ENCODE measurements around the gene SLFN11. TPM values are rescaled to one million over a fixed set of nuclear protein-coding genes. Genes with fewer than 3 reads are reported as not detected.
"Not testable (repeated sequence)": the region's sequence is repeated elsewhere in the genome, so short reads cannot be mapped to it uniquely, and the experiment has no call there.

The SLFN11 gene
- total RNA-seq, 1 donor from 2014 or later: 72.3 TPM

GRCh38 chr17:35309345-35309744, 64.1 kb downstream of the SLFN11 start:
- H3K36me3 Mint-ChIP-seq (ENCODE audit: low read depth); H3K4me3 Mint-ChIP-seq; DNase-seq; H3K27ac Mint-ChIP-seq; intact Hi-C loops (cut with micrococcal nuclease); H3K27me3 Mint-ChIP-seq: not testable (repeated sequence)
- Mint-ChIP-seq H3K4me1 (peaks cover 20% of the 10 kb centered on the region), H3K9me3 (peaks cover 18% of the 10 kb centered on the region)

Other genes starting within 250 kb of the SLFN11 start
- gene NLE1, start 231.3 kb downstream of the SLFN11 start, total RNA-seq: 45.3 and 47.9 TPM in 2 replicates
- gene UNC45B, start 225.8 kb downstream of the SLFN11 start, total RNA-seq: not detected in 2 replicates
- gene SLC35G3, start 179.2 kb downstream of the SLFN11 start, total RNA-seq: 0.09 TPM in 1 of 2 replicates, not detected in the other
- gene SLFN5, start 130.5 kb downstream of the SLFN11 start, total RNA-seq: 6.9 and 8.9 TPM in 2 replicates
- gene SLFN12, start 58.9 kb upstream of the SLFN11 start, total RNA-seq: 5.0 and 7.8 TPM in 2 replicates
- 34.5 and 36.8 TPM in 2 replicates for gene SLFN13, start 75.1 kb upstream of the SLFN11 start, total RNA-seq
- gene SLFN12L, start 164.1 kb upstream of the SLFN11 start, total RNA-seq: 43.1 and 44.8 TPM in 2 replicates
- 0.07 TPM in 1 of 2 replicates, not detected in the other for gene SLFN14, start 187.2 kb upstream of the SLFN11 start, total RNA-seq
- 4.5 and 4.8 TPM in 2 replicates for gene PEX12, start 204.9 kb upstream of the SLFN11 start, total RNA-seq
- gene AP2B1, start 213.7 kb upstream of the SLFN11 start, total RNA-seq: 164 and 172 TPM in 2 replicates

Measured in activated CD4-positive, alpha-beta T cell treated with anti-CD3 and anti-CD28 coated beads, Interleukin-2, amount 10 ng/mL, durations not matched to agents 24 days and 14 days (primary cell).